Measurements from ENCODE around the gene CFAP119. TPM values are rescaled to one million over a fixed set of nuclear protein-coding genes. Genes with fewer than 3 reads are reported as not detected.

Gene CFAP119
- total RNA-seq, 1 experiment from 2014 or later = 1.1 TPM

GRCh38 chr16:30775131-30775391 lies 13.2 kb upstream of the CFAP119 start:
- no peaks in the 10 kb centered on the region for H3K27me3 ChIP-seq (replicated peaks)
- peak overlapping the region; percentile 58; the same call in 1 of the 2 replicates for H3K27ac ChIP-seq
- DNase-seq (ENCODE audit: low read depth in 1 of 2, low spot score in 2 of 2) = no peak
- no peaks in the 10 kb centered on the region for H3K9me3 ChIP-seq (replicated peaks)
- H3K36me3 ChIP-seq = peaks cover 88% of the 10 kb centered on the region
- peak overlapping the region; percentile 51 for H3K4me3 ChIP-seq
- peaks cover 21% of the 10 kb centered on the region for H3K4me1 ChIP-seq (replicated peaks)

- DNase-seq (ENCODE audit: low read depth in 1 of 2, low spot score in 2 of 2) = no peak
- Histone ChIP-seq H3K36me3 (peaks cover 87% of the 10 kb centered on the region), H3K27me3 (replicated peaks) (no peaks in the 10 kb centered on the region), H3K4me1 (replicated peaks) (peaks cover 21% of the 10 kb centered on the region), H3K4me3 (peak overlapping the region; percentile 51; the same call in 1 of the 2 replicates), H3K9me3 (replicated peaks) (no peaks in the 10 kb centered on the region), H3K27ac (no peak overlapping the region)
These were observed 12.7 kb upstream of the CFAP119 start for GRCh38 chr16:30774367-30775130.

- Histone ChIP-seq H3K9me3 (replicated peaks) (no peaks in the 10 kb centered on the region), H3K4me3 (no peak overlapping the region), H3K27ac (no peak overlapping the region), H3K4me1 (replicated peaks) (peaks cover 21% of the 10 kb centered on the region), H3K36me3 (peaks cover 87% of the 10 kb centered on the region), H3K27me3 (replicated peaks) (no peaks in the 10 kb centered on the region)
- no peak for DNase-seq (ENCODE audit: low read depth in 1 of 2, low spot score in 2 of 2)
These were observed 12.0 kb upstream of the CFAP119 start for GRCh38 chr16:30773826-30774225.

DNA sequence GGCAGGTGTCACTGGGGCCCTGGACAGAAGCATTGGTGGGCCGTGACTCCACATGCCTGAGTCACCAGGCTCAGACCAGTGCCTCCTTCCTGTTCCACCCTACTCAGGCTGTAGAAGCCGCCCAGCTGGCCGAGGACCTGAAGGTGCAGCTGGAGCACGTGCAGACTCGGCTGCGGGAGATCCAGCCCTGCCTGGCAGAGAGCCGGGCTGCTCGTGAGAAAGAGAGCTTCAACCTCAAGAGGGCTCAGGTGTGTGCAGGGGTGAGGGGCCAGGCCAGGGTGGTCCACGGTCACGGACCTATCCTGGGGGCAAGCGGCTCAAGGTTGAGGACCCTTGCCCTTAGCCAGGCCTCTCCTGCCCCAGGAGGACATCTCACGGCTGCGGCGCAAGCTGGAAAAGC lies 9.9 kb upstream of the CFAP119 start:
- Histone ChIP-seq H3K4me1 (replicated peaks) (peaks cover 21% of the 10 kb centered on the region), H3K36me3 (peaks cover 90% of the 10 kb centered on the region), H3K27ac (no peak overlapping the region), H3K4me3 (no peak overlapping the region), H3K9me3 (replicated peaks) (no peaks in the 10 kb centered on the region), H3K27me3 (replicated peaks) (no peaks in the 10 kb centered on the region)
- no peak for DNase-seq (ENCODE audit: low read depth in 1 of 2, low spot score in 2 of 2)

DNA sequence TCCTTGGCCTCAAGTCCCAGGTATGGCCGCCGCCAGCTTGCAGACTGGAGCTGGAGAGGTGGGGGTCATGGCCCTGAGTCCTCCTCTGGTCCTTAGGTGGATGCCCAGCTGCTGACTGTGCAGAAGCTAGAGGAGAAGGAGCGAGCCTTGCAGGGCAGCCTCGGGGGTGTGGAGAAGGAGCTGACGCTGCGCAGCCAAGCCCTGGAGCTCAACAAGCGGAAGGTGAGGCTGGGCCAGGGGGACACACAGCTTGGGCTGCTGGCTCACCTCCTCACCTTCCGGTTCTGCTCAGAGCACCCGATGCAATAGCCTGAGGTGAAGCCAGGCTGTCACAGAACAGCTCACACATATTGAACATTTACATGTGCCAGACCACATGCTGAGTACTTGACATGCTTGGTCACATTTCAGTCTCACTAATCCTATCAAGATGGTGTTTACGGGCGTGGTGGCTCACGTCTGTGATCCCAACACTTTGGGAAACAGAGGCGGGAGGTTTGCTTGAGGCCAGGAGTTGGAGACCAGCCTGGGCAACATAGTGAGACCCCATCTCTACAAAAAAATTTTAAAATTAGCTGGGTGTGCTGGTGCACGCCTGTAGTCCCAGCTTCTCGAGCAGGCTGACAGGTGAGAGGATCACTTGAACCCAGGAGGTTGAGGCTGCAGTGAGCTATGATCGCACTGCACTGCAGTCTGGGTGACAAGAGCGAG lies 7.7 kb upstream of the CFAP119 start:
- Histone ChIP-seq H3K27ac (no peak overlapping the region), H3K9me3 (replicated peaks) (no peaks in the 10 kb centered on the region), H3K4me1 (replicated peaks) (no peaks in the 10 kb centered on the region; the same call in 1 of the 2 replicates), H3K27me3 (replicated peaks) (no peaks in the 10 kb centered on the region), H3K4me3 (no peak overlapping the region), H3K36me3 (peaks cover 97% of the 10 kb centered on the region)
- no peak for DNase-seq (ENCODE audit: low read depth in 1 of 2, low spot score in 2 of 2)

DNA sequence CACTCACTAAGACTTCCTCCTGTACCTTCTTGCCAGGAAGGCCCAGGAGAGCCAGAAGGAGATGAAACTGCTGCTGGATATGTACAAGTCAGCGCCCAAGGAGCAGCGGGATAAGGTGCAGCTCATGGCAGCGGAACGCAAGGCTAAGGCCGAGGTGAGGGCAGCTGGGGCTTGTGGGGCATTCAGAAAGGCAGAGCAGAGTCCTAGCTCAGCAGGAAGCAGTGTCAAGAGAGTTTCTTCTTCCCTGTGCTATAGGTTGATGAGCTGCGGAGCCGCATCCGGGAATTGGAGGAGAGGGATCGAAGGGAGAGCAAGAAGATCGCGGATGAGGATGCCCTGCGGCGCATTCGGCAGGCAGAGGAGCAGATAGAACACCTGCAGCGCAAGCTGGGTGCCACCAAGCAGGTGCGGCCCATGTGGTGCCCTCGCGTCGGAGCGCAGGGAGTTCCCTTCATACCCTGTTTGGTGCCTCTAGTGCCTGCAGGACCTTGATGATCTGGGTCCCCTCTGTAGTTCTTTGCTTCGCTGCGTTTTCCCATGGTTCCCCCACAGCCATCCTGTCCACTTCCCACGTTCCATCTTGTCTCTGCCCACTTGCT lies 6.8 kb upstream of the CFAP119 start:
- DNase-seq (ENCODE audit: low read depth in 1 of 2, low spot score in 2 of 2) = no peak
- H3K4me1 ChIP-seq (replicated peaks) = no peaks in the 10 kb centered on the region
- no peaks in the 10 kb centered on the region for H3K27me3 ChIP-seq (replicated peaks)
- H3K9me3 ChIP-seq (replicated peaks) = no peaks in the 10 kb centered on the region
- no peak overlapping the region for H3K27ac ChIP-seq
- H3K36me3 ChIP-seq = peaks cover 97% of the 10 kb centered on the region
- no peak overlapping the region for H3K4me3 ChIP-seq

DNA sequence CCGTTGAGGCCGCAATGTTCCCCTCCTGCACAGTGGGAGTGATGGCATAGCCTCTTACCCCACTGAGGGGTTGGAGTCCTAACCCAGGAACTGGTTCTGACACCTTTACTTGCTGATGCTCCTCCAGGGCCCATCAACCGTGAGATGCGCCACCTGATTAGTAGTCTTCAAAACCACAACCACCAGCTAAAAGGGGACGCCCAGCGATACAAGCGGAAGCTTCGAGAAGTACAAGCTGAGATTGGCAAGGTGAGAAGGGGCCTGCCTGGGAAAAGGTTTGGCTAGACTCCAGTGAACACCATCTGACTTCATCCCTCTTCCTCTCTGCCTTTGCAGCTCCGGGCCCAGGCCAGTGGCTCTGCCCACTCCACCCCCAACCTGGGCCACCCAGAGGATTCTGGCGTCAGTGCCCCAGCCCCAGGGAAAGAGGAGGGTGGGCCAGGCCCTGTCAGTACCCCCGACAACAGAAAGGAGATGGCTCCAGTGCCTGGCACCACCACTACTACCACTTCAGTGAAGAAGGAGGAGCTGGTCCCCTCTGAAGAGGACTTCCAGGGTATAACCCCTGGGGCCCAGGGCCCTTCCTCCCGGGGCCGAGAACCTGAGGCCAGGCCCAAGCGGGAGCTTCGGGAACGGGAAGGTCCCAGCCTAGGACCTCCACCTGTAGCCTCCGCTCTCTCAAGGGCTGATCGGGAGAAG lies 6.1 kb upstream of the CFAP119 start:
- Histone ChIP-seq H3K36me3 (peaks cover 97% of the 10 kb centered on the region), H3K4me3 (no peak overlapping the region), H3K27ac (no peak overlapping the region), H3K9me3 (replicated peaks) (no peaks in the 10 kb centered on the region), H3K4me1 (replicated peaks) (peaks cover 7% of the 10 kb centered on the region), H3K27me3 (replicated peaks) (no peaks in the 10 kb centered on the region)
- DNase-seq (ENCODE audit: low read depth in 1 of 2, low spot score in 2 of 2) = no peak

GRCh38 chr16:30766933-30767284 lies 5.0 kb upstream of the CFAP119 start:
- Histone ChIP-seq H3K27ac (no peak overlapping the region), H3K36me3 (peaks cover 95% of the 10 kb centered on the region), H3K4me3 (no peak overlapping the region), H3K4me1 (replicated peaks) (peaks cover 9% of the 10 kb centered on the region), H3K27me3 (replicated peaks) (no peaks in the 10 kb centered on the region), H3K9me3 (replicated peaks) (no peaks in the 10 kb centered on the region)
- no peak for DNase-seq (ENCODE audit: low read depth in 1 of 2, low spot score in 2 of 2)

DNA sequence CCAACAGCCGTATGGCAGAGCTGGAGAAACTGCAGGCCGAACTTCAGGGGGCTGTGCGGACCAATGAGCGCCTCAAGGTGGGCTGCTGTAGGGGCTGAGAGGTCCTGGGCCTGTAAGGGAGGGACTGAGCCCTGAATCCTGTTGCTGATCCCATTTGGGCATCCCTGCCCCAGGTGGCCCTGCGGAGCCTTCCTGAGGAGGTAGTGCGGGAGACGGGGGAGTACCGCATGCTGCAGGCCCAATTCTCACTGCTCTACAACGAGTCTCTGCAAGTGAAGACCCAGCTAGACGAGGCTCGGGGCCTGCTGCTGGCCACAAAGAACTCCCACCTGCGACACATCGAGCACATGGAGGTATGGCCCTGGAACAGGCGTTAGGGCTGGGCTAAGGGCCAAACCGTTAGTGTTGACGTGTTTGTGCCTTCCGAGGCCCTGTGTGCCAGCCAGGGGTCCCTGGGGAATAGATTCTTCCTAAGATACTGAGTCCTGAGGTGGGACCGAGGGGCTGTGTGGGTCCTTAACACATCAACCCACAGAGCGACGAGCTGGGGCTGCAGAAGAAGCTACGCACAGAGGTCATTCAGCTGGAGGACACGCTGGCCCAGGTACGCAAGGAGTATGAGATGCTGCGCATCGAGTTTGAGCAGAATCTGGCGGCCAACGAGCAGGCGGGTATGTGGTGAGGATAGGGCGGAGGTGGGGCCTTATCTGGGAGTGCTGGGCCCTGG lies 4.5 kb upstream of the CFAP119 start:
- H3K4me1 ChIP-seq (replicated peaks) = peaks cover 9% of the 10 kb centered on the region
- H3K27me3 ChIP-seq (replicated peaks) = no peaks in the 10 kb centered on the region
- H3K27ac ChIP-seq = no peak overlapping the region
- H3K36me3 ChIP-seq = peaks cover 90% of the 10 kb centered on the region
- H3K4me3 ChIP-seq = no peak overlapping the region
- no peaks in the 10 kb centered on the region for H3K9me3 ChIP-seq (replicated peaks)
- no peak for DNase-seq (ENCODE audit: low read depth in 1 of 2, low spot score in 2 of 2)

DNA sequence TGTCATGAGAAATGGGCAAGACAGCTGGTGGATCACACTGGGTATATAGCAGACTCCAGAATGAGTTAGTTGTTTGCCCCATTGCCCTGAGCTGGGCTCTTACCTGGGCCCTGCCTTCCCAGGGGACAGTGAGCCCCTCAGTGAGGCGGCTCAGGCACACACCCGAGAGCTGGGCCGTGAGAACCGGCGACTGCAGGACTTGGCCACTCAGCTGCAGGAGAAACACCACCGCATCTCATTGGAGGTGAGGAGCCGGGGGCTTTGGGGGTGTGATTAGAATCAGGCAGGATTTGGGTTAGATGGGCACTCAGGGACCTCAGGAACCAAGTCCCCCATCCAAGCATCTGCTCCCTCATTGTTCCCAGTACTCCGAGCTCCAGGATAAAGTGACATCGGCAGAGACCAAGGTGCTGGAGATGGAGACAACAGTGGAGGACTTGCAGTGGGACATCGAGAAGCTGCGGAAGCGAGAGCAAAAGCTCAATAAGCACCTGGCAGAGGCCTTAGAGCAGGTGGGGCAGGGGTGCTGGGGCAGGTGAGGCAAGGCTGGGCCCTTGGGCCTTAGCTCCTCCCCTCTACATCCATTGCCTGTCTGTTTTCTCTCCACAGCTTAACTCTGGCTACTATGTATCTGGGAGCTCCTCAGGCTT lies 3.1 kb upstream of the CFAP119 start:
- no peak overlapping the region for H3K4me3 ChIP-seq
- DNase-seq (ENCODE audit: low read depth in 1 of 2, low spot score in 2 of 2) = no peak
- H3K4me1 ChIP-seq (replicated peaks) = peaks cover 17% of the 10 kb centered on the region
- H3K36me3 ChIP-seq = peaks cover 82% of the 10 kb centered on the region
- H3K9me3 ChIP-seq (replicated peaks) = no peaks in the 10 kb centered on the region
- H3K27ac ChIP-seq = no peak overlapping the region
- H3K27me3 ChIP-seq (replicated peaks) = no peaks in the 10 kb centered on the region

DNA sequence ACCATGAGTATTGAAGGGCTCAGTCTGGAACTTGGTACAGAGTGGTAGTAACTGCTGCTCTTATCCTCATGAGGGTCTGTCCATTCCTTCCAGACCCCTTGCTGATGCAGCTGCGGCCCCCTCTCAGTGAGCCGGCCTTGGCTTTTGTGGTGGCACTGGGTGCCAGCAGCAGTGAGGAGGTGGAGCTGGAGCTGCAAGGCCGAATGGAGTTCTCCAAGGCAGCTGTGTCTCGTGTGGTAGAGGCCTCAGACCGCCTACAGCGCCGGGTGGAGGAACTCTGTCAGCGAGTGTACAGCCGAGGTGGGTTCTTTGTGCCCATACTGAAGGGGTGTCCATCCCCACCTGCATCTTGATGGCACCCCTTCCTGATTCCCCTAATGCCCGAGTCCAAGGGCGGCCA lies 2.2 kb upstream of the CFAP119 start:
- peaks cover 82% of the 10 kb centered on the region for H3K36me3 ChIP-seq
- no peak for DNase-seq (ENCODE audit: low read depth in 1 of 2, low spot score in 2 of 2)
- no peak overlapping the region for H3K4me3 ChIP-seq
- peaks cover 17% of the 10 kb centered on the region for H3K4me1 ChIP-seq (replicated peaks)
- H3K27me3 ChIP-seq (replicated peaks) = no peaks in the 10 kb centered on the region
- H3K9me3 ChIP-seq (replicated peaks) = no peaks in the 10 kb centered on the region
- H3K27ac ChIP-seq = no peak overlapping the region

DNA sequence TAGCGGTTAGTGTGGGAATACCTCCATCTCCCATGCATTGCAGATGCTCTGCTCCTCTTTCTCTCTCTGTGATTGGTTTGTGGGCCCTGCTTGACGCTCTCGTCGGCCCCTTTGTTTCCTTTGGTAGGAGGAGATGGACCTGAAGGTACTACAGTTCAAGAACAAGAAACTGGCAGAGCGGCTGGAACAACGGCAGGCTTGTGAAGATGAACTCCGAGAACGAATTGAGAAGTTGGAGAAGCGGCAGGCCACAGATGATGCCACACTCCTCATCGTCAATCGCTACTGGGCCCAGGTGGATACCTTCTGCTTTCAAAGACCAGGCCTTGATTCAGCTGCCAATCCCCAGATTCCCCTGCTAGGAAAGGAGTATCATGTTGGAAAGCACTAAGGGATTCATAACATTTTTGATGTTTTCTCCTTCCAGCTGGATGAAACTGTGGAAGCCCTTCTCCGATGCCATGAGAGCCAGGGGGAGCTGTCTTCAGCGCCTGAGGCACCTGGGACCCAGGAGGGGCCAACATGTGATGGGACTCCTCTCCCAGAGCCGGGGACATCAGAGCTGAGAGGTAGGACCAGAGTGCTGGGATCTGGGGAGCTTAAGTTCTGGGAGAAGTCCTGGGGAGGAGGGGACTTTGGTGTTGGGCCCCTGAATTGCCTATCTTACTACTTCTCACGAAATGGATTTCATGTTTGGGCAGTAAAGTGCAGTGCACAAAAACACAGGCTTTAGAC lies 1.3 kb upstream of the CFAP119 start:
- Histone ChIP-seq H3K4me3 (peak overlapping the region; percentile 72), H3K4me1 (replicated peaks) (peaks cover 17% of the 10 kb centered on the region), H3K9me3 (replicated peaks) (no peaks in the 10 kb centered on the region), H3K27ac (no peak overlapping the region), H3K36me3 (peaks cover 72% of the 10 kb centered on the region), H3K27me3 (replicated peaks) (no peaks in the 10 kb centered on the region)
- DNase-seq (ENCODE audit: low read depth in 1 of 2, low spot score in 2 of 2) = no peak

All from SJSA1 (cell line).